A673 (cell line): Measurements from ENCODE around the gene BCAM. TPM values are rescaled to one million over a fixed set of nuclear protein-coding genes. Genes with fewer than 3 reads are reported as not detected.

ENCODE experiments used
- BruUV-seq: library from RNA; stranded (reverse); fragments of 400-500 nt; replicated peaks from 2 replicates; lab custom pipeline; 2021; lab: Mats Ljungman, UMichigan
- CTCF ChIA-PET: fragments of 300-600 bp; sonication (Branson Sonifier 250); formaldehyde crosslinking; loops from one replicate; lab custom pipeline; 2022; ENCODE audit warnings: antibody characterized with exemption; lab: Charles Lee
- POLR2A ChIA-PET: fragments of 300-600 bp; sonication (Branson Sonifier 250); formaldehyde crosslinking; loops from one replicate; lab custom pipeline; 2022; ENCODE audit warnings: antibody characterized with exemption; ENCODE audit not compliant: low non-redundant PET; lab: Charles Lee
- DNase-seq: peaks from one replicate; pipeline ENCODE4 v3.0.0-alpha.2; 2015; ENCODE audit warnings: low spot score
- H3K27ac ChIP-seq: fragments of 200-600 bp; sonication (generic); 2 replicates; pipeline ENCODE4 v1.5.1; 2016; ENCODE audit warnings: mixed run types, low read depth, mild to moderate bottlenecking, mixed read lengths, antibody characterized with exemption, low read length; ENCODE audit not compliant: poor library complexity, severe bottlenecking
- H3K27me3 ChIP-seq: fragments of 200-600 bp; sonication (generic); replicated peaks from 2 replicates; pipeline ENCODE4 v1.6.1; 2017; ENCODE audit warnings: mixed run types, low read depth, mild to moderate bottlenecking, mixed read lengths, antibody characterized with exemption, low read length; ENCODE audit not compliant: insufficient read depth, poor library complexity
- H3K36me3 ChIP-seq: fragments of 200-600 bp; sonication (generic); 2 replicates; pipeline ENCODE4 v1.6.1; 2016; ENCODE audit warnings: mixed run types, mild to moderate bottlenecking, mixed read lengths, antibody characterized with exemption, low read length; ENCODE audit not compliant: insufficient read depth, poor library complexity, severe bottlenecking
- H3K4me1 ChIP-seq: fragments of 200-600 bp; sonication (generic); 2 replicates; pipeline ENCODE4 v1.6.1; 2017; ENCODE audit warnings: mixed run types, mild to moderate bottlenecking, mixed read lengths, antibody characterized with exemption, low read length; ENCODE audit not compliant: insufficient read depth, poor library complexity, severe bottlenecking
- H3K4me3 ChIP-seq: fragments of 200-600 bp; sonication (generic); 2 replicates; pipeline ENCODE4 v1.5.1; 2016; ENCODE audit warnings: low read depth, mixed run types, mild to moderate bottlenecking, mixed read lengths, low read length; ENCODE audit not compliant: poor library complexity, severe bottlenecking
- H3K9me3 ChIP-seq: fragments of 200-600 bp; sonication (generic); 2 replicates; pipeline ENCODE4 v1.6.1; 2016; ENCODE audit warnings: mixed run types, low read depth, mild to moderate bottlenecking, mixed read lengths, antibody characterized with exemption, low read length; ENCODE audit not compliant: poor library complexity, severe bottlenecking
- CTCF ChIP-seq: fragments of 300-800, 200-600 bp; sonication (generic); conservative IDR thresholded peaks from 2 replicates; pipeline ENCODE4 v1.5.1; 2017; ENCODE audit warnings: low read depth, mild to moderate bottlenecking, antibody characterized with exemption, low read length, moderate library complexity, mixed read lengths
- EZH2 ChIP-seq: fragments of 200-600 bp; sonication (generic); IDR thresholded peaks from 2 replicates; pipeline ENCODE4 v1.6.1; 2017; ENCODE audit warnings: borderline replicate concordance, low read depth, mild to moderate bottlenecking, mixed read lengths, antibody characterized with exemption, low read length; ENCODE audit not compliant: poor library complexity, severe bottlenecking
- intact Hi-C: fragments of 100-400 bp; cut with micrococcal nuclease; formaldehyde crosslinking; loops from one replicate; pipeline ENCODE4 v1.10.0; 2022; ENCODE audit not compliant: unreplicated experiment
- total RNA-seq: library from RNA; stranded (reverse); gene quantifications from 2 replicates; pipeline ENCODE4 v1.2.3, GENCODE V29; 2021

BCAM gene
- total RNA-seq, 1 experiment from 2014 or later = 3.4 TPM

- H3K4me3 ChIP-seq = no peak overlapping the region
- ChIA-PET POLR2A (no interaction called here), CTCF (no interaction called here)
- no peaks in the 10 kb centered on the region for H3K27me3 ChIP-seq
- peaks cover 5% of the 10 kb centered on the region for H3K4me1 ChIP-seq
- no peak for DNase-seq
- H3K36me3 ChIP-seq = no peaks in the 10 kb centered on the region
- no TSS peak for BruUV-seq
- no peak overlapping the region for H3K27ac ChIP-seq
- TF ChIP-seq CTCF = no peak
- TF ChIP-seq EZH2 = no peak
- intact Hi-C loops = no loop called here
- H3K9me3 ChIP-seq = no peaks in the 10 kb centered on the region
Observed at GRCh38 chr19:44818466-44819031, 9.6 kb downstream of the BCAM start.

GRCh38 chr19:44819246-44819832, 10.4 kb downstream of the BCAM start:
- no peak for TF ChIP-seq EZH2
- no peak for TF ChIP-seq CTCF
- DNase-seq = no peak
- Histone ChIP-seq H3K9me3 (no peaks in the 10 kb centered on the region), H3K36me3 (no peaks in the 10 kb centered on the region), H3K4me3 (no peak overlapping the region), H3K27me3 (no peaks in the 10 kb centered on the region), H3K27ac (no peak overlapping the region), H3K4me1 (peaks cover 5% of the 10 kb centered on the region)
- ChIA-PET POLR2A (no interaction called here), CTCF (no interaction called here)
- intact Hi-C loops = no loop called here
- no TSS peak for BruUV-seq

- Histone ChIP-seq H3K27me3 (no peaks in the 10 kb centered on the region), H3K4me1 (peaks cover 5% of the 10 kb centered on the region), H3K9me3 (no peaks in the 10 kb centered on the region), H3K36me3 (no peaks in the 10 kb centered on the region), H3K4me3 (no peak overlapping the region), H3K27ac (no peak overlapping the region)
- POLR2A ChIA-PET = no interaction called here
- CTCF ChIA-PET = no interaction called here
- intact Hi-C loops = no loop called here
- TF ChIP-seq CTCF (no peak), EZH2 (no peak)
- no peak for DNase-seq
- BruUV-seq = no TSS peak
Observed at GRCh38 chr19:44820648-44821609, 12.0 kb downstream of the BCAM start.
